Nucleus accumbens (tissue), 56 donors: Measurements from ENCODE around the gene RPS6KB2.

Experiments
- DNase-seq, 56 donors: peaks; one replicate each; lab custom pipeline; 2025; lab: John Stamatoyannopoulos, UW

RPS6KB2 gene

GRCh38 chr11:67428052-67429001, at the start of gene RPS6KB2:
Gene RPS6KB2, plus strand, starts transcription at chr11:67428494. Its CDS starts 52 bp downstream, at chr11:67428546.
- DNase-seq = peak; percentile 82 to 99 (median 96)

DNA sequence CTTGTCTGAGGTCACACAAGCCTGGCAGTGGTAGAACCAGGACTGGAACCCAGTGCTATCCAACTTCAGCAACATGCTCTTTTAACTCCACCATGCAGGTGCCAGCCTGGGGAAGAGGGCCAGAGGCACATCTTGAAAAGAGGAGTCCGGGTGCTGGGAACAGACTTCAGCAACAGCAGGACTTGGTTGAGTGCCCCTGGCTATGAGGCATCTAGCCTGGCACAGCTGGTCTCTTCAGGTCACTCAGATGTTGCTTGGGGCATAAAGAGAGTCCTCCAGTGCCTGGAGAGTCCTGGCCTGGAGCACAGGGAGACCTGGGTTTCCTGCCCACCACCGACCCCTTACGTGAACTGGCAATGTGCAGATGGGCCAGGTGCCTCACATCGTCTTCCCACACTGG, 49.8 kb upstream of the RPS6KB2 start:
- no peak for DNase-seq

DNA sequence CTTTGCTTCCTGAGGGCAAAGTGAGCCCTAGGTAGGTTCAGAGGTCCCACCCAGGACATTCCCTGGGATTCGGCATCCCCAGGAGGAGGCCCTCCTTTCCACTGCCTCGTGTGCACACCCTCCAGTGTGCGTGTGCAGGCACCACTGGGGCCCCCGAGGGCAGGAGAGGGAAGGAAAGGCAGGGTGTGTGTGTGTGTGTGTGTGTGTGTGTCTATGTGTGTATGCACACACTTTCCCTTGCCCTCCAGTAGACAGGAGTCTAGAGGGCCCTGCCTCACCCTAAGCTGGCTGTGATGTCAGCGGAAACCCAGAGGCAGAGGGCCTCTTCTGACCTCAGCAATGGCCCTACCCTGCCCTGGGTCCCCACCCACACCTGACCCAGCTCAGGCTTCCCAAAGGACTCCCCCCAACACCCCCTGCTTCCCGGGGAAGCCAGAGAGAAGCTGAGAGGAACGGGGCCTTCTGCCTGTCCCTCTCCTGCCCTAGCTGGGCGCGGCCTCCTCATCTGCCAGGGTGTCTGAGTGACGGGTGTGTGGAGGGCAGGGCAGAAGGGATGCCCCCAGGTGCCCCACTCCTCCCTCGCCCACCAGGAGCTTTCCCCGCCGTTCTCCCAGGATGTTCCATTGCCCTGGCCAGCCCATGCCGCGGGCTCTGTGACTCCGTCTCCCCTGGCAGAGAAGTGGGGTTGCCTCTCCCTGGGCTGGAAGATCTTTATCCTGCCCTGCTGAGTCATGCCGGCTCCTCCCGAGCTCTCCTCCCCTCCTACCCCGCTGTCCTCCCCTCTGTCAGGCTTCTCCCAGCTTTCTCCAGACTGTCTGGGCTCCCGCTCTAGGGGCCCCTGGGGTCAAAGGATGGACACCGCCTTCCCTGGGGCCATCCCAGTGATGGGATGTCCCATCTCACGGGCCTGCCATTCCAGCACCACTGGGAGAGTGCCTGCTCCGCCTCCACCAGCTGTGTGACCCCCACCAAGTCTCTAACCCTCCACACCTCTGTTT, 48.9 kb upstream of the RPS6KB2 start:
- no peak for DNase-seq

GRCh38 chr11:67381244-67381972, 46.9 kb upstream of the RPS6KB2 start:
- no peak for DNase-seq

DNA sequence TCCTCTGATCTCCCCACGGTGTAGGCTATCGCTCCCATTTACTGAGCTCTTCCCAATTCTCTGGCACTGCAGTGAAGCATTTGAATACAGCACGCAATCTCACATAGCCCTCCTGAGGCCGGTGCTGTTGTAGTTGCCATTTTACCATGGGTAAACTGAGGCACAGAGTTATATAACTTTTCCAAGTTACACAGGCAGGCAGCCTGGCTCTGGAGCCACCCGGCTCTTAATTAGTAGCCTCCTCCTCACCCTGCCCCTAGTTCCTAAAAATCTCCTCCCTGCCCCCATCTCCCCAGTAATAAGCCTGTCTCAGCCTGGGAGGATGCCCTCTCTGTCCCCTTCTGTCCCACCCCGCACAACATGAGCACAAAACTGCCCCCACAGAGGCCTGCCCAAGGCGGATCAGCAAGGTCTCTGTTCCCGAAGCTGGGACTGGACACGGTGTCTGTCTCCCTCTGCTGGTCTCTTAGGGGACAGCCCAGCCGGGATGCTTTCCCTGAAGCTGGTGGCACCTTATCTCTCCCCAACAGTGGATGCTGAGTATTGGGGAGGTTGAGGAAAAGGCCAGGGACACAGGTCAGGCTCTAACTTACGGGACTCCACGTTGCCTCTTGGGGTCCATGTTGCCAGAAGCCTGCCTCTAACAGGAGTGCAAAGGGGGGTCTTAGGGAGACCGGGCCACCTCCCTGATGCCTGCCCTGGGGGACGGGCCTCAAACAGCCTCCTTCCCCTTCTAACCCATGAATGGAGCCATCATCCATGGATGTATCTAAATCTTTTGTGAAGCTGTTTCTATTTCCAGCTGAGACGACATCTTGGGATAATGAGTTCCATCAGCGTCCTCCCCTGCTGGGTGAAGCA, 45.8 kb upstream of the RPS6KB2 start:
- peak in 51 of 56 donors; percentile 23 to 86 (median 63) for DNase-seq

DNA sequence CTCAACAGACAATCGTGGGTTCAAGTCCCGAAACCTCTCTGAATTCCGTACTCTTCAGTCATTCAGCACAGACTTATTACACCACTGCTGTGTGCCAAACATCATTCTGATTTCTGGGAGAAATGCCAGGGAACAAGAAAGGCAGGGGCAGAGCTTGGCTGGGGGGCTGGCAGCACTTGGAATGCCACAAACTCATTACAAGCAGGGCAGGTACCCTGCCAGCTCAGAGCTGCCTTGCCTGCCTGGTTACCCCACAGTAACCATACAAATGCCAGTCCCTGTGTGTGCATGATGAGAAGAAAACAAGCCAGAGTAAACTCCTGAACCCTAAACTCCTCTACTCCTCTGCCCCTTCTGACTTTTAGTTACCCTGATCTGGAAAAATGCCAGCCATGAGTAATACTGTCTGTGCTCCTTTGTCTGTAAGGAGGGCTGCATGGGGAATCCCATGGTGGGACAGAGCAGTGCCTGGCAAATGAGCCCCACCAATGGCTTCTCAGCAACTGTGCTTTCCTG, 43.4 kb upstream of the RPS6KB2 start:
- DNase-seq = peak in 29 of 56 donors; percentile 17 to 77 (median 44)

GRCh38 chr11:67387069-67387468, 41.2 kb upstream of the RPS6KB2 start:
- no peak for DNase-seq

DNA sequence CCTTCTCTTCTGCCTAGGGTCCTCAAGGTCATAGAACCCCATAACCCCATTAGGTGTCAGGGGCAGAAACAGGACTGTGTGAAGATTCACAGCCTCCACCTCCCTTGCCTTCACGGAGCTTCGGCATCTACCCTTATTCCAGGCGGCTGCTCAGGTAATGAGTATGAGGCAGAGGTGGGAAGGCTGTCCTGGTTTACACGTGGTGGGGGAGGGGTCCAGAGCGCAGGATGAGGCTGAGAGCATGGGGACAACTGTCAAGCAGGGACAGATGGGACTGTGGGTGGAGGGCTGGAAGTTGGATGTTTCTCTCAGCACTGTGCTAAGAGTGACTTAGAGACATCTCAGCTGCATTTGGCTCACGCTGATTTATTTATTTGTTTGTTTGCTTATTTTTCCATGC, 40.8 kb upstream of the RPS6KB2 start:
- no peak for DNase-seq

DNA sequence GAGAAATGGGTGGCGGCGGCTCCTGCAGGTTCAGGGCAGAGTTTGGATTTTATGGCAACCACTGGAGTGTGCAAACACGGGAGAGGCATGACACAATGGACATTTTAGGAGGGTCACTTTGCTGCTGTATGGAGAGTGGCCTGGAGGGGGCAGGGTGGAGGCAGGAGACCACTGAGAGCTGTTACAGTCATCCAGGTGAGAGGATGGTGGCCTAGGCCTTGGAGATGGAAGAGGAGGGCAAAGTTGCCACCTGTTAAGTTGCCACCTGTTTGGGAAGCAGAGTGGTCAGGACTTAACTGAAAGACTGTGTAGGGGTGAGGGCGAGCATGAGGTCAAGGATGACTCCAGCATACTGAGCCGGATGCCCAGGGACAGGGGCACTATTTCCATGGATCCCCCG, 38.8 kb upstream of the RPS6KB2 start:
- DNase-seq = peak in 2 of 56 donors; percentile 25 to 27

GRCh38 chr11:67390947-67391303, 37.4 kb upstream of the RPS6KB2 start:
- no peak for DNase-seq

DNA sequence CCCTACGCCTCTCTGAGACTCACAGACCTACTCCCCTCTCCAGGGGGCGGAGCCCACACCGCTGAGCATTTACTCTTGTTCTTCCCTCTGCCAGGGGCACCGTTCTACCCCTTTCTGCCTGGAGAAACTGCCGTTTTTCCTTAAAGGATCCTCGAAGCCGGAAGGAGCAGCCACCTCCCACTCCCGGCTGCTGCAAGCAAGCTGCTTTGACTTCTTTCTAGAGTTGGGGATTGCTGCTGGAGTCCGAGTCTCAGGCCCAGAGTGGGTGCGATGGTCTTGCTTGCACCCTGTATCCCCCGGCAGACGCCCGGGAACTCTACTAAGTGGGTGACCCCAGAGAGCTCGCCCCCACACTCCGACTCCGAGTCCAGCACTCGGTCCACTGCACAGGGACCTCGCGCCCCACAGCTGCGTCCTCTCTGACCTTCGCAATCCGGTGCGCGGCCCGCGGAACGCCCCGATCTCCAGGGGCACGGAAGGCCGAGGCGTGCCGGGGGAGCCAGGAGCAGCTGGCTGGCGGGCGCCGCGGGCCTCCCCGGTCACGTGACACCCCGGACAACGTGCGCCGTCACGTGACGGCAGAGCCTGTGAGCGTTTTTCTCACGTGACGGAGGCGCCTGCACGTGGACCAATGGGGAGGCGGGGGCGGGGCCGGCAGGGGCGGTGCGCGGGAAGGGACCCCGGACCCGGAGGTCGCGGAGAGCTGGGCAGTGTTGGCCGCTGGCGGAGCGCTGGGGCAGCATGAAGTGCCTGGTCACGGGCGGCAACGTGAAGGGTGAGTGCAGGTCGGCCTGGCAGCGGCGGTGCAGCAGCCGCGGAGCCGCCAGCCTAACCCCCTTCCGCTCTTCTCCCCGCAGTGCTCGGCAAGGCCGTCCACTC, 36.8 kb upstream of the RPS6KB2 start, which contains the start of gene RAD9A:
Gene RAD9A (plus strand): TSS at position 683 of the 879 bp plus-strand sequence. CDS start 59 bp downstream, at position 742.
- peak in 55 of 56 donors; percentile 63 to 97 (median 90) for DNase-seq

DNA sequence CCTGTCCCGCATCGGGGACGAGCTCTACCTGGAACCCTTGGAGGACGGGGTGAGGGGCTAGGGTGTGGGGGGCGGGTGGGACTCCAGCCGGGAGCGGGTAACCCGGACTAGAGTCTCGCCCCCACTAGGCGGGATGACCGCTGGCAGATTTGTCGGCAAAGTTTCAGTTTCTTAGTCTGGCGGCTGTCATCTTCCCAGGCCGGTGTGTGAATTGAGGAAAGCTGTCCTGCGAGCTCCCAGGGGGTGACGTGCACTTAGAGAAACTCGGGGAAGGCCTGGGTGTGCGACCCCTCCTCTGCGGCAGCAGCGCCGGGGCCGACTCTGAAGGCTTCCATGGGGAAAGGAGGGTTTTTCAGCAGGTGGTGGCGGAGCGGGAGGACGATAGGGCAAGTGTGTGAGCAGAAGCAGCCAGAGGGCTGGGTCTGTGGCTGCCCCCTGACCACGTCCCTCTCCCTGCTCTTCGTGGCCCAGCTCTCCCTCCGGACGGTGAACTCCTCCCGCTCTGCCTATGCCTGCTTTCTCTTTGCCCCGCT, 36.0 kb upstream of the RPS6KB2 start:
- DNase-seq = no peak

- no peak for DNase-seq
Observed at GRCh38 chr11:67393437-67393836, 34.9 kb upstream of the RPS6KB2 start.

- DNase-seq = no peak
Observed at GRCh38 chr11:67393990-67394389, 34.3 kb upstream of the RPS6KB2 start.

DNA sequence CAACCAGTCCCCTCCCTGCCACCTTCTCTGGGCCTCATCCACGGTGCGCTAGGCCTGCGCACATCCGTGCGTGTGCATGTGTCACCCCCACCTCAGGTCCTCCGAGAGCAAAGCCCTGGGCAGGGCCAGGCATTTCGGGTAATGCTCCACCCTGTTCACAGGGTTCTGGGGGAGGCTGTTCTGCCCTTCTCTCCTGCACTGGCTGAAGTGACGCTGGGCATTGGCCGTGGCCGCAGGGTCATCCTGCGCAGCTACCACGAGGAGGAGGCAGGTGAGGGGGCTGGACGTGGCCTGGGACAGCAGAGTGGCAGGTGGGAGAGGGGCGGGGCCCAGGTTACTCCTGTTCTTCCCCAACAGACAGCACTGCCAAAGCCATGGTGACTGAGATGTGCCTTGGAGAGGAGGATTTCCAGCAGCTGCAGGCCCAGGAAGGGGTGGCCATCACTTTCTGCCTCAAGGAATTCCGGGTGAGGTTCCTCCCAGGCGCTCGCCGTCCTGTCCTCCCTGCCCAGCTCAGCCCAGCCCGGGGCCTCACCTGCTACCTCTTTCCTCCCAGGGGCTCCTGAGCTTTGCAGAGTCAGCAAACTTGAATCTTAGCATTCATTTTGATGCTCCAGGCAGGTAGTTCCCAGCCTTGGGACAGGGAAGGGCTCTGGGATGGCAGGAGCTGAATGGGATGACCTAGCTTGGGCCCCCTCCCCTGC, 32.6 kb upstream of the RPS6KB2 start:
- no peak for DNase-seq

DNA sequence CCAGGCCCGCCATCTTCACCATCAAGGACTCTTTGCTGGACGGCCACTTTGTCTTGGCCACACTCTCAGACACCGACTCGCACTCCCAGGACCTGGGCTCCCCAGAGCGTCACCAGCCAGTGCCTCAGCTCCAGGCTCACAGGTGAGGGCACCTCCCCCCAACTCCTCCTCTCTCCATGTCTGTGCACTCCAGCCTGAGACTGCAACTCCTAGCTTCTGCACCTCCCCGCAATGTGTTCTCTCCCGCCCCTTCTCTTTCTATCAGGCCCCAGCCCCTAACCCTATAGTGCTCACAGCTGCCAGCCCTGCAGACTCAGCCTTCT, 32.1 kb upstream of the RPS6KB2 start:
- no peak for DNase-seq
